ENCODE results near the gene MRPL48.
"Not testable (repeated sequence)": the region's sequence is repeated elsewhere in the genome, so short reads cannot be mapped to it uniquely, and the experiment has no call there.

MRPL48 gene

GRCh38 chr11:73779084-73779902 lies 8.4 kb upstream of the MRPL48 start:
- DNase-seq = peak; percentile 100

GRCh38 chr11:73781303-73781702 lies 6.4 kb upstream of the MRPL48 start:
- DNase-seq = no peak

GRCh38 chr11:73783483-73784020 lies 4.1 kb upstream of the MRPL48 start:
- DNase-seq = no peak

- DNase-seq = no peak
Observed at GRCh38 chr11:73784080-73784634, 3.5 kb upstream of the MRPL48 start.

- no peak for DNase-seq
Observed at GRCh38 chr11:73784734-73785133, 2.9 kb upstream of the MRPL48 start.

GRCh38 chr11:73785467-73785866 lies 2.2 kb upstream of the MRPL48 start:
- not testable (repeated sequence) for DNase-seq

GRCh38 chr11:73787051-73787642 lies 527 bp upstream of the MRPL48 start:
- DNase-seq = no peak

GRCh38 chr11:73789279-73789670 lies 1.6 kb downstream of the MRPL48 start:
- no peak for DNase-seq

GRCh38 chr11:73792584-73792983 lies 4.9 kb downstream of the MRPL48 start:
- no peak for DNase-seq

- peak in 1 of 2 experiments; percentile 4 for DNase-seq
Observed at GRCh38 chr11:73795925-73796632, 8.4 kb downstream of the MRPL48 start.

GRCh38 chr11:73797457-73797856 lies 9.8 kb downstream of the MRPL48 start:
- peak; percentile 71 to 92 for DNase-seq

- no peak for DNase-seq
Observed at GRCh38 chr11:73800276-73800806, 12.7 kb downstream of the MRPL48 start.

GRCh38 chr11:73801136-73801535 lies 13.5 kb downstream of the MRPL48 start:
- DNase-seq = no peak

GRCh38 chr11:73804712-73805111 lies 17.0 kb downstream of the MRPL48 start:
- no peak for DNase-seq

GRCh38 chr11:73808052-73808451 lies 20.4 kb downstream of the MRPL48 start:
- no peak for DNase-seq

- DNase-seq = no peak
Observed at GRCh38 chr11:73810637-73811036, 23.0 kb downstream of the MRPL48 start.

- no peak for DNase-seq
Observed at GRCh38 chr11:73812234-73812633, 24.6 kb downstream of the MRPL48 start.

GRCh38 chr11:73814812-73815211 lies 27.1 kb downstream of the MRPL48 start:
- DNase-seq = no peak

- DNase-seq = no peak
Observed at GRCh38 chr11:73818846-73819245, 31.2 kb downstream of the MRPL48 start.

- no peak for DNase-seq
Observed at GRCh38 chr11:73830261-73830660, 42.6 kb downstream of the MRPL48 start.

- no peak for DNase-seq
Observed at GRCh38 chr11:73833067-73833466, 45.4 kb downstream of the MRPL48 start.

GRCh38 chr11:73838443-73839122 lies 50.9 kb downstream of the MRPL48 start:
- DNase-seq = no peak

GRCh38 chr11:73839123-73839457 lies 51.4 kb downstream of the MRPL48 start:
- DNase-seq = no peak

Measured in SHP77 (cell line).